ENCODE data around the gene ICAM2.

DNA sequence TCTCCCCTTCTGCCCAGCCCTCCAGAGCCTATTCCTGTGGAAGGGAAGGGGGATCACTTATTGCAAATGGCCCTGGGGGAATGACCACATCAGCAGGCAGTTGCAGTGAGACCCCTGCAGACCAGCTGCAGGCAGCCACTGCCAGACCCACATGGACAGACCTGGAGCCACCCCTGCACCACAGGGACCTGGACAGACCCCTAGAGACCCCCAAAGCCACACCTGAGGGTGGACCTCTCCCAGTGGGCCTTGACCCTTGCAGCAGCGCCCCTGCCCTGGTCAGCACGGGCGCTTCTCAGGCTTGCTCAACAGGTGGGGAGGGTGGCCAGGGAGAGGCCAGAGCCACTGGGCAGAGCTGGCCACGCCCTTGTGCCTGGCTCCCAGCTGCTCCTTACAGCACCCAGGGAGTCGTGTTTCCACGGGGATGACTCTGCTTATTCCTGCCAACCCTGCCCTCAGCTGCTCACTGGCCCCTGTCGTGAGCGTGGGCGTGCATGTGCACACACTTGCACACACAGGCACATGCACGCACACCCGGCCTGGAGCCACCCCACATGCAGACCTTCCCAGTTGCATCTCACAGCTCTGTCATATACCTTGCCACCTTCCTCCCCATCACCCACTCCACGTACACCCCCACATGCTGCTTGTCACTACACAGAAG lies 46.4 kb downstream of the ICAM2 start:
- TF ChIP-seq, protein P1, sequence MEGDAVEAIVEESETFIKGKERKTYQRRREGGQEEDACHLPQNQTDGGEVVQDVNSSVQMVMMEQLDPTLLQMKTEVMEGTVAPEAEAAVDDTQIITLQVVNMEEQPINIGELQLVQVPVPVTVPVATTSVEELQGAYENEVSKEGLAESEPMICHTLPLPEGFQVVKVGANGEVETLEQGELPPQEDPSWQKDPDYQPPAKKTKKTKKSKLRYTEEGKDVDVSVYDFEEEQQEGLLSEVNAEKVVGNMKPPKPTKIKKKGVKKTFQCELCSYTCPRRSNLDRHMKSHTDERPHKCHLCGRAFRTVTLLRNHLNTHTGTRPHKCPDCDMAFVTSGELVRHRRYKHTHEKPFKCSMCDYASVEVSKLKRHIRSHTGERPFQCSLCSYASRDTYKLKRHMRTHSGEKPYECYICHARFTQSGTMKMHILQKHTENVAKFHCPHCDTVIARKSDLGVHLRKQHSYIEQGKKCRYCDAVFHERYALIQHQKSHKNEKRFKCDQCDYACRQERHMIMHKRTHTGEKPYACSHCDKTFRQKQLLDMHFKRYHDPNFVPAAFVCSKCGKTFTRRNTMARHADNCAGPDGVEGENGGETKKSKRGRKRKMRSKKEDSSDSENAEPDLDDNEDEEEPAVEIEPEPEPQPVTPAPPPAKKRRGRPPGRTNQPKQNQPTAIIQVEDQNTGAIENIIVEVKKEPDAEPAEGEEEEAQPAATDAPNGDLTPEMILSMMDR (IDR thresholded peaks at IDR 0.05) = no peak
- no peak for TF ChIP-seq POLR2A (IDR thresholded peaks at IDR 0.05)

Measured in vagina (tissue), 2 donors.